Measurements from ENCODE around the gene PPIL4. TPM values are rescaled to one million over a fixed set of nuclear protein-coding genes. Genes with fewer than 3 reads are reported as not detected.

PPIL4 gene
- total RNA-seq, 2 donors from 2014 or later, result 23.4 to 27.2 TPM

GRCh38 chr6:149529650-149530049 lies 16.2 kb downstream of the PPIL4 start:
- H3K27ac ChIP-seq, result no peak overlapping the region
- H3K9me3 ChIP-seq, result no peaks in the 10 kb centered on the region
- TF ChIP-seq POLR2AphosphoS5 (IDR thresholded peaks at IDR 0.05) (no peak), POLR2A (IDR thresholded peaks at IDR 0.05) (no peak), CTCF (IDR thresholded peaks at IDR 0.05) (no peak)
- no peaks in the 10 kb centered on the region for H3K36me3 ChIP-seq
- 99% methylated on average over 5 of the region's 5 CpGs for WGBS
- intact Hi-C loops (cut with DNase I), result no loop called here
- no peak for DNase-seq (ENCODE audit: low spot score)
- no peaks in the 10 kb centered on the region for H3K4me1 ChIP-seq (replicated peaks)
- H3K4me3 ChIP-seq, result no peak overlapping the region
- H3K27me3 ChIP-seq (replicated peaks; ENCODE audit: insufficient read depth), result no peaks in the 10 kb centered on the region

- Histone ChIP-seq H3K4me1 (replicated peaks) (no peaks in the 10 kb centered on the region), H3K4me3 (no peak overlapping the region), H3K27me3 (replicated peaks; ENCODE audit: insufficient read depth) (no peaks in the 10 kb centered on the region), H3K36me3 (no peaks in the 10 kb centered on the region), H3K9me3 (no peaks in the 10 kb centered on the region), H3K27ac (no peak overlapping the region)
- intact Hi-C loops (cut with DNase I), result loop anchor here (5.0 kb wide), 2 partner anchors 83 to 488 kb away; no protein-coding TSS in a partner anchor
- WGBS, result 95% methylated on average over 1 of the region's 1 CpG
- no peak for DNase-seq (ENCODE audit: low spot score)
- no peak for TF ChIP-seq POLR2AphosphoS5 (IDR thresholded peaks at IDR 0.05)
- TF ChIP-seq POLR2A (IDR thresholded peaks at IDR 0.05), result no peak
- no peak for TF ChIP-seq CTCF (IDR thresholded peaks at IDR 0.05)
Measured at GRCh38 chr6:149515494-149515893, 30.3 kb downstream of the PPIL4 start.

GRCh38 chr6:149513915-149514314 lies 31.9 kb downstream of the PPIL4 start:
- H3K9me3 ChIP-seq, result no peaks in the 10 kb centered on the region
- H3K36me3 ChIP-seq, result no peaks in the 10 kb centered on the region
- no peak for TF ChIP-seq POLR2AphosphoS5 (IDR thresholded peaks at IDR 0.05)
- TF ChIP-seq POLR2A (IDR thresholded peaks at IDR 0.05), result no peak
- no peak for TF ChIP-seq CTCF (IDR thresholded peaks at IDR 0.05)
- H3K27ac ChIP-seq, result no peak overlapping the region
- intact Hi-C loops (cut with DNase I), result no loop called here
- H3K4me3 ChIP-seq, result no peak overlapping the region
- no peak for DNase-seq (ENCODE audit: low spot score)
- no peaks in the 10 kb centered on the region for H3K4me1 ChIP-seq (replicated peaks)
- 85% methylated on average over 5 of the region's 5 CpGs for WGBS
- H3K27me3 ChIP-seq (replicated peaks; ENCODE audit: insufficient read depth), result no peaks in the 10 kb centered on the region

GRCh38 chr6:149510793-149511512 lies 34.9 kb downstream of the PPIL4 start:
- intact Hi-C loops (cut with DNase I), result no loop called here
- DNase-seq (ENCODE audit: low spot score), result no peak
- Histone ChIP-seq H3K36me3 (no peaks in the 10 kb centered on the region), H3K4me1 (replicated peaks) (no peaks in the 10 kb centered on the region), H3K9me3 (no peaks in the 10 kb centered on the region), H3K27ac (no peak overlapping the region), H3K4me3 (no peak overlapping the region), H3K27me3 (replicated peaks; ENCODE audit: insufficient read depth) (no peaks in the 10 kb centered on the region)
- TF ChIP-seq CTCF (IDR thresholded peaks at IDR 0.05), result no peak
- TF ChIP-seq POLR2AphosphoS5 (IDR thresholded peaks at IDR 0.05), result no peak
- TF ChIP-seq POLR2A (IDR thresholded peaks at IDR 0.05), result no peak
- WGBS, result 73% methylated on average over 4 of the region's 4 CpGs

GRCh38 chr6:149508485-149508884 lies 37.4 kb downstream of the PPIL4 start:
- H3K27me3 ChIP-seq (replicated peaks; ENCODE audit: insufficient read depth), result no peaks in the 10 kb centered on the region
- no peak overlapping the region for H3K27ac ChIP-seq
- no peaks in the 10 kb centered on the region for H3K4me1 ChIP-seq (replicated peaks)
- DNase-seq (ENCODE audit: low spot score), result no peak
- WGBS, result 63% methylated on average over 3 of the region's 3 CpGs
- TF ChIP-seq POLR2A (IDR thresholded peaks at IDR 0.05) (no peak), CTCF (IDR thresholded peaks at IDR 0.05) (no peak), POLR2AphosphoS5 (IDR thresholded peaks at IDR 0.05) (no peak)
- H3K4me3 ChIP-seq, result no peak overlapping the region
- H3K36me3 ChIP-seq, result no peaks in the 10 kb centered on the region
- no peaks in the 10 kb centered on the region for H3K9me3 ChIP-seq
- intact Hi-C loops (cut with DNase I), result loop anchor here (10.0 kb wide), 1 partner anchor 54 kb away; no protein-coding TSS in a partner anchor
